Cardiac septum (tissue), 1 donor: ENCODE results near the gene MRGPRX2. TPM values are rescaled to one million over a fixed set of nuclear protein-coding genes. Genes with fewer than 3 reads are reported as not detected.

Source experiments
- DNase-seq: peaks from one replicate; pipeline ENCODE4 v3.0.0-alpha.2; 2020; ENCODE audit warnings: low spot score
- intact Hi-C: fragments of 100-400 bp; cut with DNase I; formaldehyde crosslinking; loops from one replicate; pipeline ENCODE4 v1.14.0; 2022
- long read RNA-seq: library from polyadenylated mRNA; unstranded; transcript quantifications from one replicate; pipeline ENCODE4 v2.0.0, GENCODE V29; 2021
- total RNA-seq: library from RNA; stranded (reverse); fragmentation: NEBNext Ultra II Directional; extraction: Animal tissue kit (Norgen Biotek cat#: 25700); gene quantifications from one replicate; pipeline ENCODE4 v1.2.1, GENCODE V29; 2021
- donor health status: DM: no; HTN: no; CAD: no.

MRGPRX2 gene
- not detected for total RNA-seq
- long read RNA-seq: 0 reads

- no peak for DNase-seq
- intact Hi-C loops: no loop called here
Measured at GRCh38 chr11:19060629-19061028, at the start of gene MRGPRX2. Gene MRGPRX2, minus strand, starts transcription at chr11:19060717. Its CDS starts 4,315 bp downstream, at chr11:19056402.

- DNase-seq: no peak
- intact Hi-C loops: no loop called here
Measured at GRCh38 chr11:19110295-19110694, 49.8 kb upstream of the MRGPRX2 start.

GRCh38 chr11:19107125-19107524 lies 46.6 kb upstream of the MRGPRX2 start:
- intact Hi-C loops: loop anchor here (5.0 kb wide), 1 partner anchor 35 kb away; no protein-coding TSS in a partner anchor
- DNase-seq: no peak

- DNase-seq: no peak
- intact Hi-C loops: loop anchor here (5.0 kb wide), 1 partner anchor 33 kb away; no protein-coding TSS in a partner anchor
Measured at GRCh38 chr11:19105011-19105410, 44.5 kb upstream of the MRGPRX2 start.

GRCh38 chr11:19102521-19102900 lies 42.0 kb upstream of the MRGPRX2 start:
- intact Hi-C loops: no loop called here
- no peak for DNase-seq

- intact Hi-C loops: no loop called here
Measured at GRCh38 chr11:19101796-19102520, 41.4 kb upstream of the MRGPRX2 start.

GRCh38 chr11:19100885-19101284 lies 40.4 kb upstream of the MRGPRX2 start:
- DNase-seq: no peak
- intact Hi-C loops: no loop called here

More at GRCh38 chr11:19101796-19102520, 41.4 kb upstream of the MRGPRX2 start:
- no peak for DNase-seq

GRCh38 chr11:19099093-19099492 lies 38.6 kb upstream of the MRGPRX2 start:
- no peak for DNase-seq
- intact Hi-C loops: no loop called here

GRCh38 chr11:19094859-19095258 lies 34.3 kb upstream of the MRGPRX2 start:
- intact Hi-C loops: no loop called here
- no peak for DNase-seq

- no peak for DNase-seq
- intact Hi-C loops: no loop called here
Measured at GRCh38 chr11:19093976-19094375, 33.5 kb upstream of the MRGPRX2 start.

GRCh38 chr11:19092850-19093249 lies 32.3 kb upstream of the MRGPRX2 start:
- DNase-seq: no peak
- intact Hi-C loops: no loop called here

GRCh38 chr11:19092342-19092741 lies 31.8 kb upstream of the MRGPRX2 start:
- intact Hi-C loops: no loop called here
- no peak for DNase-seq

GRCh38 chr11:19091366-19091765 lies 30.8 kb upstream of the MRGPRX2 start:
- DNase-seq: no peak
- intact Hi-C loops: no loop called here

GRCh38 chr11:19089421-19089820 lies 28.9 kb upstream of the MRGPRX2 start:
- DNase-seq: no peak
- intact Hi-C loops: no loop called here

- intact Hi-C loops: no loop called here
- DNase-seq: no peak
Measured at GRCh38 chr11:19088791-19089190, 28.3 kb upstream of the MRGPRX2 start.

GRCh38 chr11:19087658-19088057 lies 27.1 kb upstream of the MRGPRX2 start:
- intact Hi-C loops: no loop called here
- DNase-seq: no peak

GRCh38 chr11:19084661-19085315 lies 24.3 kb upstream of the MRGPRX2 start:
- intact Hi-C loops: no loop called here
- DNase-seq: no peak

GRCh38 chr11:19083166-19083565 lies 22.6 kb upstream of the MRGPRX2 start:
- intact Hi-C loops: no loop called here
- DNase-seq: no peak

GRCh38 chr11:19080579-19080993 lies 20.1 kb upstream of the MRGPRX2 start:
- intact Hi-C loops: no loop called here
- no peak for DNase-seq

GRCh38 chr11:19079643-19080440 lies 19.3 kb upstream of the MRGPRX2 start:
- no peak for DNase-seq
- intact Hi-C loops: loop anchor here (5.0 to 10.0 kb wide), 2 partner anchors 87 to 185 kb away; no protein-coding TSS in a partner anchor
